Body of pancreas (tissue), 4 donors: ENCODE measurements around the gene ARCN1. TPM values are rescaled to one million over a fixed set of nuclear protein-coding genes. Genes with fewer than 3 reads are reported as not detected.

Source experiments
- ATAC-seq: fragments of 150-250 bp; one replicate; pipeline ENCODE4 v1.9.1; 2016
- DNase-seq, 4 donors: peaks; one replicate each; pipeline ENCODE4 v3.0.0-alpha.2; 2019
- H3K27ac ChIP-seq, 4 donors: fragments of 200-600 bp; sonication (generic); 1 replicate in 3 of 4; 2 replicates in 1 of 4; pipeline versions ENCODE4 v1.5.1 to v1.6.1; 2016 to 2019; ENCODE audit warnings: mild to moderate bottlenecking in 1 of 4, mixed read lengths in 1 of 4, moderate library complexity in 1 of 4
- H3K27me3 ChIP-seq, 2 donors: fragments of 200-600 bp; sonication (generic); one replicate each; pipeline ENCODE4 v1.6.0; 2016; ENCODE audit warnings: mild to moderate bottlenecking in 1 of 2
- H3K36me3 ChIP-seq, 2 donors: fragments of 200-600 bp; sonication (generic); replicated peaks in 1 of 2; 2 replicates each; pipeline ENCODE4 v1.5.1; 2016; ENCODE audit warnings: low read depth in 2 of 2; ENCODE audit not compliant: insufficient read depth in 1 of 2
- H3K4me1 ChIP-seq: fragments of 200-600 bp; sonication (generic); one replicate; pipeline ENCODE4 v1.6.0; 2016
- H3K4me3 ChIP-seq, 2 donors: fragments of 200-600 bp; sonication (generic); 1 replicate in 1 of 2; 2 replicates in 1 of 2; pipeline ENCODE4 v1.5.1; 2016 to 2019
- H3K9me3 ChIP-seq, 3 donors: fragments of 200-600 bp; sonication (generic); 1 replicate in 2 of 3; 2 replicates in 1 of 3; pipeline ENCODE4 v1.5.1; 2016
- CTCF ChIP-seq, 7 experiments: fragments of 450-650 bp in 4 of 7; fragments of 200-600 bp in 3 of 7; sonication (generic) in 3 of 7; IDR thresholded peaks; one replicate each; pipeline ENCODE4 v1.5.1; 2016 to 2019; ENCODE audit warnings: antibody characterized with exemption in 7 of 7
- POLR2A ChIP-seq, 3 donors: fragments of 450-650 bp; IDR thresholded peaks; one replicate each; pipeline ENCODE4 v1.6.1; 2016; ENCODE audit warnings: antibody characterized with exemption in 3 of 3, mild to moderate bottlenecking in 2 of 3
- WGBS, 2 donors: methylation state at CpG; one replicate each; pipeline ENCODE4 v1.1.5; 2017; 5-methylcytosine and 5-hydroxymethylcytosine counted together
- intact Hi-C: fragments of 100-400 bp; cut with DNase I; formaldehyde crosslinking; loops from one replicate; pipeline ENCODE4 v1.15.1; 2023
- total RNA-seq, 2 donors: library from RNA; depleted of rRNA; stranded (reverse); fragments of >200 nt; gene quantifications; one replicate each; pipeline ENCODE4 v1.1.0, GENCODE V29; 2016

The ARCN1 gene
- total RNA-seq, 2 donors from 2014 or later: 49.8 to 64.3 TPM

GRCh38 chr11:118615282-118615975 is 43.2 kb downstream of the ARCN1 start:
- intact Hi-C loops: no loop called here

GRCh38 chr11:118615976-118616371 is 43.8 kb downstream of the ARCN1 start:
- Histone ChIP-seq H3K9me3 (no peaks in the 10 kb centered on the region), H3K27me3 (no peaks in the 10 kb centered on the region), H3K4me3 (no peak overlapping the region), H3K36me3 (no peaks in the 10 kb centered on the region), H3K4me1 (peaks cover 61% of the 10 kb centered on the region), H3K27ac (peak overlapping the region in 2 of 4 donors; percentile 6 to 52)
- DNase-seq (peak in 1 of 4 donors; percentile 10), ATAC-seq (no peak)
- 76% methylated on average over 5 of the region's 5 CpGs; no CpG with 5 or more reads in 1 of the 2 donors for WGBS, 2 donors
- intact Hi-C loops: no loop called here
- TF ChIP-seq POLR2A (IDR thresholded peaks at IDR 0.05) (no peak), CTCF (IDR thresholded peaks at IDR 0.05) (no peak)

More at GRCh38 chr11:118615282-118615975, 43.2 kb downstream of the ARCN1 start:
- TF ChIP-seq POLR2A (IDR thresholded peaks at IDR 0.05) (peak in 2 of 3 donors; percentile 39 to 40), CTCF (IDR thresholded peaks at IDR 0.05) (no peak)
- Histone ChIP-seq H3K27me3 (no peaks in the 10 kb centered on the region), H3K4me3 (no peak overlapping the region), H3K27ac (peak overlapping the region in 2 of 4 donors; percentile 6 to 52), H3K4me1 (peaks cover 61% of the 10 kb centered on the region), H3K36me3 (no peaks in the 10 kb centered on the region), H3K9me3 (no peaks in the 10 kb centered on the region)
- DNase-seq (peak in 2 of 4 donors; percentile 49 to 63), ATAC-seq (peak; percentile 43)
- WGBS, 2 donors: 70 to 76% methylated on average over 6 of the region's 6 CpGs

- no peaks in the 10 kb centered on the region for H3K27me3 ChIP-seq
- no peaks in the 10 kb centered on the region for H3K9me3 ChIP-seq
- 64 to 75% methylated on average over 11 of the region's 11 CpGs for whole genome bisulfite sequencing, 2 donors
- peaks cover 66% of the 10 kb centered on the region for H3K4me1 ChIP-seq
- H3K36me3 ChIP-seq: no peaks in the 10 kb centered on the region
- H3K27ac ChIP-seq: peak overlapping the region in 3 of 4 donors; percentile 41 to 61 (median 55)
- intact Hi-C loops: no loop called here
- no peak for TF ChIP-seq POLR2A (IDR thresholded peaks at IDR 0.05)
- no peak for TF ChIP-seq CTCF (IDR thresholded peaks at IDR 0.05)
- ATAC-seq (no peak), DNase-seq (peak in 2 of 4 donors; percentile 36 to 43)
- no peak overlapping the region for H3K4me3 ChIP-seq
Observed at GRCh38 chr11:118618115-118618990, 46.1 kb downstream of the ARCN1 start.

GRCh38 chr11:118618991-118619375 is 46.8 kb downstream of the ARCN1 start:
- intact Hi-C loops: no loop called here
- no peaks in the 10 kb centered on the region for H3K9me3 ChIP-seq
- no peak for TF ChIP-seq CTCF (IDR thresholded peaks at IDR 0.05)
- TF ChIP-seq POLR2A (IDR thresholded peaks at IDR 0.05): no peak
- whole genome bisulfite sequencing, 2 donors: 51 to 63% methylated on average over 4 of the region's 4 CpGs
- H3K4me3 ChIP-seq: no peak overlapping the region
- ATAC-seq (no peak), DNase-seq (peak in 2 of 4 donors; percentile 27)
- H3K36me3 ChIP-seq: no peaks in the 10 kb centered on the region
- H3K27me3 ChIP-seq: no peaks in the 10 kb centered on the region
- peaks cover 62% of the 10 kb centered on the region for H3K4me1 ChIP-seq
- peak overlapping the region in 3 of 4 donors; percentile 41 to 61 (median 55) for H3K27ac ChIP-seq
